HepG2 (cell line): ENCODE results near the gene TBC1D22A. TPM values are rescaled to one million over a fixed set of nuclear protein-coding genes. Genes with fewer than 3 reads are reported as not detected.

Source experiments
- EED ChIP-seq: sonication (generic); formaldehyde crosslinking; IDR thresholded peaks from 2 replicates; pipeline ENCODE4 v1.5.0; 2020; ENCODE audit warnings: mild to moderate bottlenecking, missing genetic modification reagents
- ELF1 ChIP-seq: sonication (generic); formaldehyde crosslinking; IDR thresholded peaks from 2 replicates; pipeline ENCODE4 v1.4.0; 2020; ENCODE audit warnings: missing genetic modification reagents
- FOXM1 ChIP-seq: sonication (generic); formaldehyde crosslinking; IDR thresholded peaks from 2 replicates; pipeline ENCODE4 v1.5.0; 2020; ENCODE audit warnings: missing genetic modification reagents
- HIVEP1 ChIP-seq: sonication (generic); formaldehyde crosslinking; IDR thresholded peaks from 2 replicates; pipeline ENCODE4 v1.4.0; 2020; ENCODE audit warnings: mild to moderate bottlenecking, missing genetic modification reagents
- MED1 ChIP-seq: sonication (generic); formaldehyde crosslinking; IDR thresholded peaks from 2 replicates; pipeline ENCODE4 v1.4.0; 2020; ENCODE audit warnings: missing genetic modification reagents
- MED13 ChIP-seq: sonication (generic); formaldehyde crosslinking; IDR thresholded peaks from 2 replicates; pipeline ENCODE4 v1.5.0; 2020; ENCODE audit warnings: missing genetic modification reagents
- MIXL1 ChIP-seq: IDR thresholded peaks from 2 replicates; pipeline ENCODE4 v1.6.1; 2016
- MTF1 ChIP-seq: sonication (generic); formaldehyde crosslinking; IDR thresholded peaks from 2 replicates; pipeline ENCODE4 v1.5.0; 2020; ENCODE audit warnings: missing genetic modification reagents
- NFE2L1 ChIP-seq: sonication (generic); formaldehyde crosslinking; IDR thresholded peaks from 2 replicates; pipeline ENCODE4 v1.4.0; 2020; ENCODE audit warnings: missing genetic modification reagents, mild to moderate bottlenecking, borderline replicate concordance
- NFYB ChIP-seq: sonication (generic); formaldehyde crosslinking; IDR thresholded peaks from 2 replicates; pipeline ENCODE4 v1.4.0; 2020; ENCODE audit warnings: missing genetic modification reagents
- POLR2AphosphoS2 ChIP-seq: IDR thresholded peaks from 2 replicates; pipeline ENCODE4 v1.6.1; 2011; ENCODE audit warnings: low read depth, low read length, improper control_type of control experiment
- SP4 ChIP-seq: sonication (generic); formaldehyde crosslinking; IDR thresholded peaks from 2 replicates; pipeline ENCODE4 v1.8.1; 2023; ENCODE audit warnings: mild to moderate bottlenecking, missing genetic modification reagents
- TCF12 ChIP-seq, 2 experiments: fragments of 450-650 bp in 1 of 2; sonication (generic) in 1 of 2; formaldehyde crosslinking in 1 of 2; IDR thresholded peaks; 2 replicates each; pipeline versions ENCODE4 v1.6.1 to v1.8.0; 2017 to 2022; ENCODE audit warnings: antibody characterized with exemption in 1 of 2, mild to moderate bottlenecking in 1 of 2, missing genetic modification reagents in 1 of 2, moderate library complexity in 1 of 2
- ZBTB38 ChIP-seq: sonication (generic); formaldehyde crosslinking; IDR thresholded peaks from 2 replicates; pipeline ENCODE4 v1.5.1; 2020; ENCODE audit warnings: mild to moderate bottlenecking, missing genetic modification reagents
- ZFP36L1 ChIP-seq: sonication (generic); formaldehyde crosslinking; IDR thresholded peaks from 2 replicates; pipeline ENCODE4 v1.8.0; 2022; ENCODE audit warnings: mild to moderate bottlenecking, missing genetic modification reagents, moderate library complexity
- ZNF24 ChIP-seq: fragments of 450-650 bp; IDR thresholded peaks from 2 replicates; pipeline ENCODE4 v1.6.1; 2017; ENCODE audit warnings: antibody characterized with exemption, mild to moderate bottlenecking
- ZNF33B ChIP-seq: sonication (generic); formaldehyde crosslinking; IDR thresholded peaks from 2 replicates; pipeline ENCODE4 v1.5.1; 2020; ENCODE audit warnings: mild to moderate bottlenecking, missing genetic modification reagents
- ZNF431 ChIP-seq: sonication (generic); formaldehyde crosslinking; IDR thresholded peaks from 2 replicates; pipeline ENCODE4 v1.9.0; 2022; ENCODE audit warnings: missing genetic modification reagents, low read depth, mild to moderate bottlenecking, borderline replicate concordance
- ZNF720 ChIP-seq: sonication (generic); formaldehyde crosslinking; IDR thresholded peaks from 2 replicates; pipeline ENCODE4 v1.4.0; 2020; ENCODE audit warnings: missing genetic modification reagents
- ZSCAN20 ChIP-seq: sonication (generic); formaldehyde crosslinking; IDR thresholded peaks from 2 replicates; pipeline ENCODE4 v1.4.0; 2020; ENCODE audit warnings: missing genetic modification reagents, mild to moderate bottlenecking, borderline replicate concordance
- ZSCAN22 ChIP-seq: sonication (generic); formaldehyde crosslinking; IDR thresholded peaks from 2 replicates; pipeline ENCODE4 v1.4.0; 2020; ENCODE audit warnings: mild to moderate bottlenecking, missing genetic modification reagents
- polyA plus RNA-seq, 8 experiments: library from polyadenylated mRNA; depleted of rRNA in 3 of 8; stranded (reverse) in 7 of 8; unstranded in 1 of 8; fragments of >200 nt; fragmentation: Illumina TruSeq in 4 of 8; extraction: Trizol in 4 of 8; gene quantifications; 2 replicates each; pipeline versions ENCODE4 v1.2.1 to v1.2.3, GENCODE V29; 2011 to 2016; ENCODE audit warnings: low read depth in 4 of 8, missing spikeins in 1 of 8, mixed read lengths in 1 of 8; ENCODE audit not compliant: insufficient read depth in 1 of 8
- total RNA-seq, 5 experiments: library from RNA; depleted of rRNA; stranded (reverse); fragments of >200 nt; fragmentation: Illumina TruSeq; extraction: Trizol; gene quantifications; 2 replicates each; pipeline ENCODE4 v1.2.3, GENCODE V29; 2016; ENCODE audit warnings: low read depth in 1 of 5
- TF ChIP-seq, protein P1 (sequence below): sonication (generic); formaldehyde crosslinking; IDR thresholded peaks from 2 replicates; pipeline ENCODE4 v1.4.0; 2020; ENCODE audit warnings: mild to moderate bottlenecking, missing genetic modification reagents
- TF ChIP-seq, protein P2 (sequence below): sonication (generic); formaldehyde crosslinking; IDR thresholded peaks from 2 replicates; pipeline ENCODE4 v1.5.0; 2020; ENCODE audit warnings: mild to moderate bottlenecking, low read depth, missing genetic modification reagents, borderline replicate concordance
- TF ChIP-seq, protein P3 (sequence below): sonication (generic); formaldehyde crosslinking; IDR thresholded peaks from 2 replicates; pipeline ENCODE4 v1.5.0; 2020; ENCODE audit warnings: mild to moderate bottlenecking, missing genetic modification reagents, moderate library complexity
- TF ChIP-seq, protein P4 (sequence below): sonication (generic); formaldehyde crosslinking; IDR thresholded peaks from 2 replicates; pipeline ENCODE4 v1.8.0; 2022; ENCODE audit warnings: missing genetic modification reagents, mild to moderate bottlenecking, borderline replicate concordance
- TF ChIP-seq, protein P5 (sequence below): sonication (generic); formaldehyde crosslinking; IDR thresholded peaks from 2 replicates; pipeline ENCODE4 v1.4.0; 2020; ENCODE audit warnings: mild to moderate bottlenecking, missing genetic modification reagents

The TBC1D22A gene
- total and polyA plus RNA-seq, 2 of the 13 experiments (the other 11 are each of a cell fraction or from before 2014, with no cell fraction given), result 17.3 to 18.0 TPM

DNA sequence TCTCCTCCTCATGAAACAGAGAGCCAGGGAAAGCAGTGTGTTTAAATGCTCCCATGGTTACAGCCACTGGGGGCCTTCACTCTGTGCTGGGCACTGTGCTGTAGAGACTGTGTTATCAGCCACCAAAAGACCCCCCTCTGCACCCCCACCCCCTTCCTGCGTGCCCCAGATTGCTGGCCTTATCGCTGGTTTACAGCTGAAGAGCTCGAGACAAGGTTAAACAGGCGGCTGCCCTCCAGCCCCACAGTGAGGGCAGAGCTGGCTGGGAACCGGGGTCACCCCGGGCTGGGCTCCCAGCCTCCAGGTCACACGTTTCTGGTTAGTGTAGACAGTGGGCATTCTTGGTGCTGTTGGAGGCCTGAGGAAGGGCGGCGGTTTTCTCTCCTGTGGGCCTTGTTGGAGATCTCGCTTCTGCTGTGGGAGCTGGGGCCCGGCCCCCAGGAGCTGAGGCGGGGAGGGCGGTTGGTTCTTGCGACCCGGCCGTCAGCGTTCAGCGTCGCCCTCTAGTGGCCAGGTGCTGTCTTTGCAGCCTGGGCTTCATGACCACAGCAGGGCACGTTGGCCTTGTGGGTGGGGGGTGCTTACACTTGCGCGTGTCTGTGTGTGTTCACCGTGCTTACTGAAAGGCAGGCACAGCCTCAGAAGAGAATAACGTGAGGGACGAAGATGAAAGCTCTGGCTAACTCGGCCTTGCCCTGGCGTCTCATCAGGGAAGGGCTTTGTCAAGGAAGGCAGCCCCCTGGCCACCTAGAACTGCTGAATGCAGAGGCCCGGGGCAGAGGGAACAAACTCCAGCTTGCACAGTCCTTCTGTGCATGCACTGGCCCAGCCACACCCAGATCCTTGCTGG, 40.8 kb downstream of the TBC1D22A start (continued):
- TF ChIP-seq HIVEP1 (CRISPR knock-in tag) (no peak), MIXL1 (CRISPR knock-in tag) (no peak), ZSCAN20 (CRISPR knock-in tag) (no peak), ELF1 (no peak), MTF1 (CRISPR knock-in tag) (no peak), NFE2L1 (CRISPR knock-in tag) (no peak), MED13 (no peak), ZFP36L1 (no peak), ZBTB38 (peak; percentile 60; the same call in 1 of the 2 replicates), FOXM1 (CRISPR knock-in tag) (no peak), SP4 (CRISPR knock-in tag) (no peak), TCF12 (IDR thresholded peaks at IDR 0.05) (no peak), TCF12 (CRISPR knock-in tag; IDR thresholded peaks at IDR 0.05) (no peak), ZNF720 (CRISPR knock-in tag) (no peak), ZSCAN22 (CRISPR knock-in tag) (no peak), ZNF431 (CRISPR knock-in tag) (no peak), EED (CRISPR knock-in tag) (no peak), ZNF33B (no peak), ZNF24 (no peak), POLR2AphosphoS2 (no peak), NFYB (CRISPR knock-in tag) (no peak), MED1 (CRISPR knock-in tag) (peak; percentile 32; the same call in 1 of the 2 replicates)
- TF ChIP-seq, protein P1, sequence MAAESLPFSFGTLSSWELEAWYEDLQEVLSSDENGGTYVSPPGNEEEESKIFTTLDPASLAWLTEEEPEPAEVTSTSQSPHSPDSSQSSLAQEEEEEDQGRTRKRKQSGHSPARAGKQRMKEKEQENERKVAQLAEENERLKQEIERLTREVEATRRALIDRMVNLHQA, result no peak
- TF ChIP-seq, protein P2, sequence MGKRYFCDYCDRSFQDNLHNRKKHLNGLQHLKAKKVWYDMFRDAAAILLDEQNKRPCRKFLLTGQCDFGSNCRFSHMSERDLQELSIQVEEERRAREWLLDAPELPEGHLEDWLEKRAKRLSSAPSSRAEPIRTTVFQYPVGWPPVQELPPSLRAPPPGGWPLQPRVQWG (CRISPR knock-in tag), result no peak
- TF ChIP-seq, protein P3, sequence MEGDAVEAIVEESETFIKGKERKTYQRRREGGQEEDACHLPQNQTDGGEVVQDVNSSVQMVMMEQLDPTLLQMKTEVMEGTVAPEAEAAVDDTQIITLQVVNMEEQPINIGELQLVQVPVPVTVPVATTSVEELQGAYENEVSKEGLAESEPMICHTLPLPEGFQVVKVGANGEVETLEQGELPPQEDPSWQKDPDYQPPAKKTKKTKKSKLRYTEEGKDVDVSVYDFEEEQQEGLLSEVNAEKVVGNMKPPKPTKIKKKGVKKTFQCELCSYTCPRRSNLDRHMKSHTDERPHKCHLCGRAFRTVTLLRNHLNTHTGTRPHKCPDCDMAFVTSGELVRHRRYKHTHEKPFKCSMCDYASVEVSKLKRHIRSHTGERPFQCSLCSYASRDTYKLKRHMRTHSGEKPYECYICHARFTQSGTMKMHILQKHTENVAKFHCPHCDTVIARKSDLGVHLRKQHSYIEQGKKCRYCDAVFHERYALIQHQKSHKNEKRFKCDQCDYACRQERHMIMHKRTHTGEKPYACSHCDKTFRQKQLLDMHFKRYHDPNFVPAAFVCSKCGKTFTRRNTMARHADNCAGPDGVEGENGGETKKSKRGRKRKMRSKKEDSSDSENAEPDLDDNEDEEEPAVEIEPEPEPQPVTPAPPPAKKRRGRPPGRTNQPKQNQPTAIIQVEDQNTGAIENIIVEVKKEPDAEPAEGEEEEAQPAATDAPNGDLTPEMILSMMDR (CRISPR knock-in tag), result peak; percentile 97
- TF ChIP-seq, protein P4, sequence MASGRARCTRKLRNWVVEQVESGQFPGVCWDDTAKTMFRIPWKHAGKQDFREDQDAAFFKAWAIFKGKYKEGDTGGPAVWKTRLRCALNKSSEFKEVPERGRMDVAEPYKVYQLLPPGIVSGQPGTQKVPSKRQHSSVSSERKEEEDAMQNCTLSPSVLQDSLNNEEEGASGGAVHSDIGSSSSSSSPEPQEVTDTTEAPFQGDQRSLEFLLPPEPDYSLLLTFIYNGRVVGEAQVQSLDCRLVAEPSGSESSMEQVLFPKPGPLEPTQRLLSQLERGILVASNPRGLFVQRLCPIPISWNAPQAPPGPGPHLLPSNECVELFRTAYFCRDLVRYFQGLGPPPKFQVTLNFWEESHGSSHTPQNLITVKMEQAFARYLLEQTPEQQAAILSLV (CRISPR knock-in tag), result 0 out of 2 replicates have a peak, but pooled peaks have one; percentile 46
- TF ChIP-seq, protein P5, sequence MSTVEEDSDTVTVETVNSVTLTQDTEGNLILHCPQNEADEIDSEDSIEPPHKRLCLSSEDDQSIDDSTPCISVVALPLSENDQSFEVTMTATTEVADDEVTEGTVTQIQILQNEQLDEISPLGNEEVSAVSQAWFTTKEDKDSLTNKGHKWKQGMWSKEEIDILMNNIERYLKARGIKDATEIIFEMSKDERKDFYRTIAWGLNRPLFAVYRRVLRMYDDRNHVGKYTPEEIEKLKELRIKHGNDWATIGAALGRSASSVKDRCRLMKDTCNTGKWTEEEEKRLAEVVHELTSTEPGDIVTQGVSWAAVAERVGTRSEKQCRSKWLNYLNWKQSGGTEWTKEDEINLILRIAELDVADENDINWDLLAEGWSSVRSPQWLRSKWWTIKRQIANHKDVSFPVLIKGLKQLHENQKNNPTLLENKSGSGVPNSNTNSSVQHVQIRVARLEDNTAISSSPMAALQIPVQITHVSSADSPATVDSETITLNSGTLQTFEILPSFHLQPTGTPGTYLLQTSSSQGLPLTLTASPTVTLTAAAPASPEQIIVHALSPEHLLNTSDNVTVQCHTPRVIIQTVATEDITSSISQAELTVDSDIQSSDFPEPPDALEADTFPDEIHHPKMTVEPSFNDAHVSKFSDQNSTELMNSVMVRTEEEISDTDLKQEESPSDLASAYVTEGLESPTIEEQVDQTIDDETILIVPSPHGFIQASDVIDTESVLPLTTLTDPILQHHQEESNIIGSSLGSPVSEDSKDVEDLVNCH (CRISPR knock-in tag), result no peak
